H1 (cell line): ENCODE measurements around the gene WWC2. TPM values are rescaled to one million over a fixed set of nuclear protein-coding genes. Genes with fewer than 3 reads are reported as not detected.

Experiments used
- CTCF ChIA-PET: fragments of 300-600 bp; sonication (Branson Sonifier 250); formaldehyde crosslinking; loops from one replicate; lab custom pipeline; 2021; ENCODE audit not compliant: partially characterized antibody; lab: Charles Lee
- POLR2A ChIA-PET: fragments of 300-600 bp; sonication (Branson Sonifier 250); formaldehyde crosslinking; loops from one replicate; lab custom pipeline; 2021; ENCODE audit warnings: inconsistent platforms; ENCODE audit not compliant: partially characterized antibody; lab: Charles Lee
- DNase-seq, 2 experiments: peaks; one replicate each; pipeline versions ENCODE4 v3.0.0 to v3.0.0-alpha.2; 2010 to 2022; ENCODE audit warnings: low spot score in 2 of 2, low read depth in 1 of 2, mixed read lengths in 1 of 2
- FAIRE-seq: peaks from 2 replicates; lab custom pipeline; 2011; peaks lifted over from hg19 to GRCh38; lab: Jason Lieb, UNC
- H2AFZ ChIP-seq: 2 replicates; pipeline ENCODE4 v1.8.1; 2012; ENCODE audit warnings: low read length, inconsistent platforms
- H2AK5ac ChIP-seq: 2 replicates; pipeline ENCODE4 v1.6.1; 2013; ENCODE audit warnings: low read depth, low read length
- H2BK120ac ChIP-seq: replicated peaks from 2 replicates; pipeline ENCODE3; 2013; ENCODE audit warnings: low read depth, low read length, inconsistent platforms
- H2BK12ac ChIP-seq: 2 replicates; pipeline ENCODE4 v1.6.1; 2013; ENCODE audit warnings: low read depth, low read length
- H2BK15ac ChIP-seq: 2 replicates; pipeline ENCODE4 v1.6.1; 2013; ENCODE audit warnings: low read length
- H2BK20ac ChIP-seq: 2 replicates; pipeline ENCODE4 v1.6.1; 2013; ENCODE audit warnings: low read length
- H2BK5ac ChIP-seq: 2 replicates; pipeline ENCODE4 v1.6.1; 2013; ENCODE audit warnings: low read depth, low read length
- H3K14ac ChIP-seq: 2 replicates; pipeline ENCODE4 v1.6.1; 2013; ENCODE audit warnings: inconsistent platforms; ENCODE audit not compliant: insufficient read length
- H3K18ac ChIP-seq: 2 replicates; pipeline ENCODE4 v1.6.1; 2013; ENCODE audit warnings: low read length; ENCODE audit errors: extremely low read depth
- H3K23ac ChIP-seq: 2 replicates; pipeline ENCODE4 v1.6.1; 2013; ENCODE audit warnings: inconsistent platforms; ENCODE audit not compliant: insufficient read length
- H3K23me2 ChIP-seq: 2 replicates; pipeline ENCODE4 v1.6.1; 2013; ENCODE audit warnings: low read depth, low read length
- H3K27ac ChIP-seq: 2 replicates; pipeline ENCODE4 v1.6.1; 2011; ENCODE audit warnings: low read depth, low read length, inconsistent platforms
- H3K27me3 ChIP-seq, 4 experiments: replicated peaks in 1 of 4; 1 replicate in 1 of 4; 2 replicates in 3 of 4; pipeline versions ENCODE4 v1.6.1 to v1.8.1; 2011 to 2013; ENCODE audit warnings: low read length in 3 of 4, mild to moderate bottlenecking in 3 of 4, inconsistent platforms in 2 of 4, mixed read lengths in 2 of 4, moderate library complexity in 1 of 4; ENCODE audit not compliant: control insufficient read depth in 3 of 4, insufficient read depth in 3 of 4; ENCODE audit errors: extremely low read depth in 1 of 4
- H3K36me3 ChIP-seq, 4 experiments: 2 replicates each; pipeline versions ENCODE4 v1.6.1 to v1.8.1; 2011 to 2013; ENCODE audit warnings: mild to moderate bottlenecking in 4 of 4, low read length in 3 of 4, moderate library complexity in 2 of 4, control low read depth in 1 of 4, inconsistent platforms in 1 of 4; ENCODE audit not compliant: insufficient read depth in 4 of 4, control insufficient read depth in 2 of 4
- H3K4ac ChIP-seq: replicated peaks from 2 replicates; pipeline ENCODE3; 2013; ENCODE audit warnings: low read length, low read depth, mixed read lengths, inconsistent platforms; ENCODE audit not compliant: insufficient read length
- H3K4me1 ChIP-seq, 4 experiments: replicated peaks in 1 of 4; 1 replicate in 1 of 4; 2 replicates in 3 of 4; pipeline versions ENCODE4 v1.6.1 to v1.8.1; 2011 to 2013; ENCODE audit warnings: low read length in 3 of 4, inconsistent platforms in 2 of 4, mixed read lengths in 1 of 4; ENCODE audit not compliant: insufficient read depth in 4 of 4, control insufficient read depth in 3 of 4
- H3K4me2 ChIP-seq, 2 experiments: 2 replicates each; pipeline versions ENCODE4 v1.6.1 to v1.8.1; 2011 to 2013; ENCODE audit warnings: low read depth in 2 of 2, low read length in 2 of 2, control low read depth in 1 of 2, inconsistent platforms in 1 of 2, mild to moderate bottlenecking in 1 of 2; ENCODE audit not compliant: insufficient read depth in 1 of 2
- H3K4me3 ChIP-seq, 4 experiments: fragments of 200-600, 300-600 bp in 1 of 4; sonication (generic), shearing (Covaris generic), sonication (Bioruptor Twin) in 1 of 4; 2 replicates each; pipeline versions ENCODE4 v1.5.1 to v1.8.1; 2011 to 2016; ENCODE audit warnings: low read length in 4 of 4, low read depth in 3 of 4, control low read depth in 2 of 4, inconsistent platforms in 2 of 4, mild to moderate bottlenecking in 2 of 4, mixed read lengths in 1 of 4, moderate library complexity in 1 of 4; ENCODE audit not compliant: insufficient read depth in 2 of 4; ENCODE audit errors: extremely low read depth in 1 of 4
- H3K56ac ChIP-seq: replicated peaks from 2 replicates; pipeline ENCODE3; 2013; ENCODE audit warnings: low read depth, mild to moderate bottlenecking, mixed read lengths, low read length, inconsistent platforms; ENCODE audit not compliant: insufficient read length
- H3K79me1 ChIP-seq: 2 replicates; pipeline ENCODE4 v1.6.1; 2013; ENCODE audit warnings: low read depth, low read length, control low read depth
- H3K79me2 ChIP-seq, 2 experiments: 2 replicates each; pipeline versions ENCODE4 v1.6.1 to v1.8.1; 2012 to 2013; ENCODE audit warnings: low read length in 2 of 2, mild to moderate bottlenecking in 2 of 2, inconsistent platforms in 1 of 2; ENCODE audit not compliant: insufficient read depth in 2 of 2, control insufficient read depth in 1 of 2
- H3K9ac ChIP-seq, 4 experiments: replicated peaks in 1 of 4; 1 replicate in 1 of 4; 2 replicates in 3 of 4; pipeline versions ENCODE4 v1.6.1 to v1.8.1; 2011 to 2013; ENCODE audit warnings: low read depth in 3 of 4, low read length in 3 of 4, control low read depth in 2 of 4, mild to moderate bottlenecking in 2 of 4, moderate library complexity in 2 of 4, inconsistent platforms in 1 of 4; ENCODE audit errors: extremely low read depth in 1 of 4
- H3K9me3 ChIP-seq, 2 experiments: 2 replicates each; pipeline versions ENCODE4 v1.6.1 to v1.8.1; 2012 to 2013; ENCODE audit warnings: mild to moderate bottlenecking in 2 of 2, moderate library complexity in 2 of 2, control low read depth in 1 of 2, inconsistent platforms in 1 of 2, low read depth in 1 of 2, low read length in 1 of 2, mixed read lengths in 1 of 2; ENCODE audit not compliant: insufficient read depth in 2 of 2
- H4K20me1 ChIP-seq, 2 experiments: replicated peaks in 1 of 2; 2 replicates each; pipeline versions ENCODE3 to v1.8.1; 2011 to 2013; ENCODE audit warnings: inconsistent platforms in 2 of 2, low read length in 2 of 2, mild to moderate bottlenecking in 1 of 2; ENCODE audit not compliant: insufficient read depth in 2 of 2, control insufficient read depth in 1 of 2
- H4K5ac ChIP-seq: 2 replicates; pipeline ENCODE4 v1.6.1; 2013; ENCODE audit warnings: low read length, low read depth, mixed read lengths, inconsistent platforms; ENCODE audit not compliant: insufficient read length
- H4K8ac ChIP-seq: 2 replicates; pipeline ENCODE4 v1.8.0; 2013; ENCODE audit warnings: mild to moderate bottlenecking, moderate library complexity, low read length, inconsistent platforms; ENCODE audit not compliant: insufficient read depth; ENCODE audit errors: extremely low read depth
- H4K91ac ChIP-seq: replicated peaks from 2 replicates; pipeline ENCODE3; 2013; ENCODE audit warnings: low read length, mixed read lengths, inconsistent platforms; ENCODE audit not compliant: insufficient read length
- POLR2A ChIP-seq, 2 experiments: IDR thresholded peaks; 1 replicate in 1 of 2; 2 replicates in 1 of 2; pipeline ENCODE4 v1.6.1; 2011; ENCODE audit warnings: low read depth in 2 of 2, low read length in 2 of 2, mild to moderate bottlenecking in 2 of 2; ENCODE audit errors: control extremely low read depth in 1 of 2
- POU5F1 ChIP-seq: IDR thresholded peaks from 2 replicates; pipeline ENCODE4 v1.6.1; 2011; ENCODE audit warnings: low read depth, mild to moderate bottlenecking, low read length, moderate library complexity
- SP4 ChIP-seq: IDR thresholded peaks from 2 replicates; pipeline ENCODE4 v1.6.1; 2012; ENCODE audit warnings: low read length, inconsistent platforms
- WGBS, 2 experiments: shearing (Covaris generic) in 1 of 2; methylation state at CpG; one replicate each; pipeline versions ENCODE4 v1.1.6 to v1.1.7; 2013 to 2015; ENCODE audit warnings: low lambda C conversion rate in 2 of 2, mixed read lengths in 2 of 2, inconsistent platforms in 1 of 2, low coverage in 1 of 2, missing lambda C conversion rate in 1 of 2; ENCODE audit not compliant: insufficient replicate concordance in 2 of 2, insufficient coverage in 1 of 2, insufficient read length in 1 of 2; ENCODE audit errors: extremely low coverage in 1 of 2, missing lambda C conversion rate in 1 of 2; 5-methylcytosine and 5-hydroxymethylcytosine counted together
- polyA plus RNA-seq, 7 experiments: library from polyadenylated mRNA; depleted of rRNA in 3 of 7; stranded (reverse) in 5 of 7; unstranded in 2 of 7; fragments of >200 nt in 5 of 7; fragments of 200-250 nt in 2 of 7; gene quantifications; 1 replicate in 5 of 7; 2 replicates in 1 of 7; 4 replicates in 1 of 7; pipeline versions ENCODE4 v1.2.1 to v1.2.3, GENCODE V29; 2011 to 2013; ENCODE audit warnings: missing spikeins in 2 of 7, mixed read lengths in 2 of 7
- total RNA-seq: library from RNA; stranded (reverse); fragmentation: NEBNext Ultra II Directional; extraction: Animal tissue kit (Norgen Biotek cat#: 25700); gene quantifications from 2 replicates; pipeline ENCODE4 v1.2.1, GENCODE V29; 2021

WWC2 gene
- total and polyA plus RNA-seq, 2 of the 8 experiments (the other 6 are each of a cell fraction or from before 2014, with no cell fraction given) = 17.6 to 135 TPM

DNA sequence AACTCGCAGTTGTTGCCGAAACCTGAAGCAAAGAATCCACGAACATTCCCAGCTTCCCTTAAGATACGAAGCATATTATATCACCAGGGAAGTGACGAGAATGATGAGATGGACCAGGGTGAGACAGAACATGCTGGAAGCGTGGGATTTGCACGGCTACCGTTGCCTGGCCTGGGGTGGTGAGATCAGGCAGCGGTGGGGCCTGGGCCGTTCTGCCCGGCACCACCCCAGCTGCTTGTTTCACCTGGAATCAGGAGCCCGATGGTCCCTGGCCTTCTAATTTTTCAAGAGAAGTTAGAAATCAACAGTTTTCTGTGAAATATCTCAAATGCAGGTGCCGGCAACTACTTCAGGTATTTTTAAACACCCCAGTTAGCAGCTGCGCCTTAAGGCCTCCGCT lies 215.3 kb downstream of the WWC2 start:
- no peak overlapping the region for H3K18ac ChIP-seq
- no peak for FAIRE-seq
- TF ChIP-seq SP4 = no peak
- no peak; a peak in 1 of 3 replicates for TF ChIP-seq POLR2A (IDR thresholded peaks at IDR 0.05; ENCODE audit: control extremely low read depth in 1 of 2, low read depth in 2 of 2, low read length in 2 of 2)
- TF ChIP-seq POU5F1 = no peak

More for the DNA sequence above, 215.3 kb downstream of the WWC2 start:
- Histone ChIP-seq H4K20me1 (peaks cover 0 to 5% of the 10 kb centered on the region in 2 experiments), H3K4me2 (no peak overlapping the region), H4K5ac (no peak overlapping the region), H3K23ac (no peak overlapping the region), H3K27me3 (no peaks in the 10 kb centered on the region), H2AK5ac (no peak overlapping the region), H2AFZ (no peak overlapping the region), H4K8ac (no peak overlapping the region), H2BK5ac (no peak overlapping the region), H3K79me2 (no peaks in the 10 kb centered on the region), H3K23me2 (no peaks in the 10 kb centered on the region), H2BK120ac (no peak overlapping the region), H3K36me3 (peaks cover 6 to 53% (median 30%) of the 10 kb centered on the region in 4 experiments), H3K9me3 (no peaks in the 10 kb centered on the region), H3K4ac (no peak overlapping the region), H3K9ac (no peak overlapping the region), H4K91ac (no peak overlapping the region), H3K27ac (no peak overlapping the region), H3K79me1 (no peaks in the 10 kb centered on the region), H2BK12ac (no peak overlapping the region), H3K14ac (no peak overlapping the region), H2BK15ac (no peak overlapping the region), H3K4me1 (no peaks in the 10 kb centered on the region), H3K56ac (no peak overlapping the region), H2BK20ac (no peak overlapping the region), H3K4me3 (no peak overlapping the region)
- POLR2A ChIA-PET = no interaction called here
- 91% methylated on average over 15 of the region's 15 CpGs; no CpG with 5 or more reads in 1 of the 2 experiments for WGBS, 2 experiments
- CTCF ChIA-PET = interaction anchor here (1.0 to 1.4 kb wide), 2 partner anchors 18 to 52 kb away, joined by 3 read pairs; no protein-coding TSS in a partner anchor
- DNase-seq = no peak
